H9 (cell line): ENCODE data around the gene SLF1. TPM values are rescaled to one million over a fixed set of nuclear protein-coding genes. Genes with fewer than 3 reads are reported as not detected.
A peak's percentile ranks its signal among the peaks of the same experiment; 100 is the strongest.

Source experiments
- DNase-seq: peaks from one replicate; pipeline ENCODE4 v3.0.0-alpha.2; 2017
- H2AFZ ChIP-seq: one replicate; pipeline ENCODE4 v1.6.1; 2013; ENCODE audit warnings: mild to moderate bottlenecking, low read length, control low read depth, moderate library complexity
- H2AK5ac ChIP-seq: 2 replicates; pipeline ENCODE4 v1.6.1; 2013; ENCODE audit warnings: low read length, control low read depth, mixed read lengths; ENCODE audit not compliant: insufficient read length
- H2BK120ac ChIP-seq: one replicate; pipeline ENCODE4 v1.6.1; 2013; ENCODE audit warnings: low read depth, mild to moderate bottlenecking, low read length, control low read depth, inconsistent platforms; ENCODE audit not compliant: poor library complexity, severe bottlenecking
- H2BK12ac ChIP-seq: 2 replicates; pipeline ENCODE4 v1.6.1; 2013; ENCODE audit warnings: low read length, control low read depth, mixed read lengths, low read depth; ENCODE audit not compliant: insufficient read length
- H2BK15ac ChIP-seq: 2 replicates; pipeline ENCODE4 v1.6.1; 2013; ENCODE audit warnings: low read depth, low read length, control low read depth
- H2BK20ac ChIP-seq: one replicate; pipeline ENCODE4 v1.6.1; 2013; ENCODE audit warnings: low read depth, mild to moderate bottlenecking, low read length, control low read depth, inconsistent platforms; ENCODE audit not compliant: poor library complexity, severe bottlenecking
- H2BK5ac ChIP-seq: 2 replicates; pipeline ENCODE4 v1.6.1; 2013; ENCODE audit warnings: low read length, control low read depth, mixed read lengths; ENCODE audit not compliant: insufficient read length
- H3K14ac ChIP-seq: 2 replicates; pipeline ENCODE4 v1.6.1; 2013; ENCODE audit warnings: low read length, control low read depth; ENCODE audit not compliant: insufficient read depth
- H3K18ac ChIP-seq: 2 replicates; pipeline ENCODE4 v1.6.1; 2013; ENCODE audit warnings: low read depth, mild to moderate bottlenecking, mixed read lengths, low read length, control low read depth; ENCODE audit not compliant: insufficient read length
- H3K23ac ChIP-seq: 2 replicates; pipeline ENCODE4 v1.6.1; 2013; ENCODE audit warnings: low read length, control low read depth, mixed read lengths, low read depth; ENCODE audit not compliant: insufficient read length
- H3K23me2 ChIP-seq: 2 replicates; pipeline ENCODE4 v1.6.1; 2013; ENCODE audit warnings: low read depth, mild to moderate bottlenecking, mixed read lengths, low read length, control low read depth; ENCODE audit not compliant: insufficient read length, poor library complexity, severe bottlenecking
- H3K27ac ChIP-seq: 2 replicates; pipeline ENCODE4 v1.5.1; 2013; ENCODE audit warnings: low read length, control low read depth, mixed read lengths, low read depth; ENCODE audit not compliant: insufficient read length
- H3K27me3 ChIP-seq: 2 replicates; pipeline ENCODE4 v1.6.1; 2013; ENCODE audit warnings: low read length, control low read depth, inconsistent platforms; ENCODE audit not compliant: insufficient read depth
- H3K4ac ChIP-seq: 2 replicates; pipeline ENCODE4 v1.6.1; 2013; ENCODE audit warnings: low read depth, mild to moderate bottlenecking, control low read depth, inconsistent platforms, low read length, moderate library complexity
- H3K4me1 ChIP-seq: 2 replicates; pipeline ENCODE4 v1.6.1; 2013; ENCODE audit warnings: low read length, control low read depth, inconsistent platforms; ENCODE audit not compliant: insufficient read depth
- H3K4me2 ChIP-seq: 2 replicates; pipeline ENCODE4 v1.6.1; 2013; ENCODE audit warnings: low read length, control low read depth, mixed read lengths; ENCODE audit not compliant: insufficient read length, insufficient read depth
- H3K56ac ChIP-seq: 2 replicates; pipeline ENCODE4 v1.6.1; 2013; ENCODE audit warnings: low read depth, mild to moderate bottlenecking, mixed read lengths, low read length, control low read depth; ENCODE audit not compliant: insufficient read length
- H3K79me1 ChIP-seq: 2 replicates; pipeline ENCODE4 v1.6.1; 2013; ENCODE audit warnings: low read depth, mild to moderate bottlenecking, moderate library complexity, low read length, control low read depth, inconsistent platforms; ENCODE audit not compliant: insufficient read depth, poor library complexity, severe bottlenecking
- H3K79me2 ChIP-seq: 2 replicates; pipeline ENCODE4 v1.6.1; 2013; ENCODE audit warnings: low read length, control low read depth, inconsistent platforms; ENCODE audit not compliant: insufficient read depth
- H3K9ac ChIP-seq: 2 replicates; pipeline ENCODE4 v1.6.1; 2013; ENCODE audit warnings: low read length, control low read depth, mixed read lengths; ENCODE audit not compliant: insufficient read length; ENCODE audit errors: extremely low read depth
- H3K9me3 ChIP-seq: one replicate; pipeline ENCODE4 v1.6.1; 2013; ENCODE audit warnings: low read depth, low read length, inconsistent platforms; ENCODE audit not compliant: control insufficient read depth
- H3T11ph ChIP-seq: one replicate; pipeline ENCODE4 v1.6.1; 2013; ENCODE audit warnings: mild to moderate bottlenecking, low read length, control low read depth, inconsistent platforms
- H4K20me1 ChIP-seq: one replicate; pipeline ENCODE4 v1.6.1; 2013; ENCODE audit not compliant: control insufficient read depth, insufficient read length, insufficient read depth
- H4K5ac ChIP-seq: 2 replicates; pipeline ENCODE4 v1.6.1; 2013; ENCODE audit warnings: low read depth, mild to moderate bottlenecking, mixed read lengths, low read length, control low read depth; ENCODE audit not compliant: insufficient read length
- H4K8ac ChIP-seq: replicated peaks from 2 replicates; pipeline ENCODE4 v1.6.1; 2013; ENCODE audit warnings: low read length, control low read depth, mixed read lengths, low read depth; ENCODE audit not compliant: insufficient read length
- H4K91ac ChIP-seq: 2 replicates; pipeline ENCODE4 v1.6.1; 2013; ENCODE audit warnings: low read depth, mild to moderate bottlenecking, moderate library complexity, mixed read lengths, low read length, control low read depth; ENCODE audit not compliant: insufficient read length
- H3K27ac Mint-ChIP-seq, 3 experiments: 2 replicates in 2 of 3; 3 replicates in 1 of 3; pipeline ENCODE4 v1.8.0; 2020 to 2021; ENCODE audit warnings: mixed read lengths in 3 of 3, mild to moderate bottlenecking in 1 of 3, moderate library complexity in 1 of 3
- H3K27me3 Mint-ChIP-seq: 2 replicates; pipeline ENCODE4 v1.8.0; 2021; ENCODE audit warnings: low read depth, mild to moderate bottlenecking, moderate library complexity, mixed read lengths
- H3K36me3 Mint-ChIP-seq, 3 experiments: 2 replicates in 2 of 3; 3 replicates in 1 of 3; pipeline ENCODE4 v1.8.0; 2020 to 2021; ENCODE audit warnings: low read depth in 3 of 3, mixed read lengths in 3 of 3; ENCODE audit not compliant: insufficient read depth in 1 of 3
- H3K4me1 Mint-ChIP-seq, 2 experiments: 2 replicates each; pipeline ENCODE4 v1.8.0; 2020; ENCODE audit warnings: mixed read lengths in 2 of 2
- H3K4me3 Mint-ChIP-seq, 2 experiments: 2 replicates in 1 of 2; 3 replicates in 1 of 2; pipeline ENCODE4 v1.8.0; 2020 to 2021; ENCODE audit warnings: mild to moderate bottlenecking in 2 of 2, mixed read lengths in 2 of 2, moderate library complexity in 1 of 2
- H3K9me3 Mint-ChIP-seq, 2 experiments: 2 replicates in 1 of 2; 3 replicates in 1 of 2; pipeline ENCODE4 v1.8.0; 2020; ENCODE audit warnings: mild to moderate bottlenecking in 2 of 2, mixed read lengths in 2 of 2, moderate library complexity in 1 of 2
- CTCF ChIP-seq: fragments of 200-600 bp; sonication (generic); conservative IDR thresholded peaks from 3 replicates; pipeline ENCODE4 v1.8.0; 2021; ENCODE audit warnings: antibody characterized with exemption, mild to moderate bottlenecking
- WGBS: extraction: QIAGEN DNeasy Blood & Tissue Kit; methylation state at CpG from one replicate; pipeline ENCODE4 v1.1.7; 2013; ENCODE audit warnings: missing lambda C conversion rate, low lambda C conversion rate, mixed read lengths; ENCODE audit not compliant: insufficient read length; ENCODE audit errors: extremely low coverage; 5-methylcytosine and 5-hydroxymethylcytosine counted together
- total RNA-seq: library from RNA; stranded (reverse); gene quantifications from 2 replicates; pipeline ENCODE4 v1.2.1, GENCODE V29; 2021

The SLF1 gene
- total RNA-seq, 1 experiment from 2014 or later: 12.5 TPM

DNA sequence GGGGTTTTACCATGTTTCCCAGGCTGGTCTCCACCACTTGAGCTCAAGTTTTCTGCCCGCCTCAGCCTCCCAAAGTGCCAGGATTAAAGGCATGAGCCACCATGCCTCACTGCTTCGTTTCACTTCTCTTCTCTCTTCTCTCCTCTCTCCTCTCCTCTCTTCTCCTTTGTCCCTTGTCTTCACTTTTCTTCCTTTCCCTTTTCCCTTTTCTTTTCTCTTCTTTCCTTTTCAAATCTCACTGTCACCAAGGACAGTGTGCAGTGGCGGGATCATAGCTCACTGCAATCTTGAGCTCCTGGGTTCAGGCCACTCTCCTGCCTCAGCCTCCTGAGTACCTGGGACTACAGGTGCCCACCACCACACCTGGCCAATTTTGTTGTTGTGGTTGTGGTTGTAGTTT lies 49.5 kb downstream of the SLF1 start:
- peak overlapping the region in 2 of 3 experiments; percentile 19 to 41; a peak in 2 of 7 replicates for H3K27ac Mint-ChIP-seq
- no CpG with 5 or more reads among the region's 3 CpGs for WGBS
- no peaks in the 10 kb centered on the region for H3K9me3 Mint-ChIP-seq

More for the DNA sequence above, 49.5 kb downstream of the SLF1 start:
- H4K5ac ChIP-seq: no peak overlapping the region
- no peak overlapping the region for H3K4me3 Mint-ChIP-seq
- no peaks in the 10 kb centered on the region for H3K4me1 Mint-ChIP-seq
- no peaks in the 10 kb centered on the region for H3K27me3 Mint-ChIP-seq
- H3K9ac ChIP-seq: no peak overlapping the region
- H2BK12ac ChIP-seq: no peak overlapping the region
- H3K79me1 ChIP-seq: no peaks in the 10 kb centered on the region
- H3T11ph ChIP-seq: no peak overlapping the region
- no peak for DNase-seq
- no peak overlapping the region for H4K8ac ChIP-seq
- H2AK5ac ChIP-seq: no peak overlapping the region
- H3K14ac ChIP-seq: no peak overlapping the region
- H3K56ac ChIP-seq: no peak overlapping the region
- H3K23ac ChIP-seq: no peak overlapping the region
- no peaks in the 10 kb centered on the region for H3K27me3 ChIP-seq
- H3K4ac ChIP-seq: no peak overlapping the region
- no peaks in the 10 kb centered on the region for H3K23me2 ChIP-seq
- peaks cover 4 to 13% (median 10%) of the 10 kb centered on the region in 3 experiments; a peak in 6 of 7 replicates for H3K36me3 Mint-ChIP-seq
- H2BK15ac ChIP-seq: no peak overlapping the region
- no peaks in the 10 kb centered on the region for H4K20me1 ChIP-seq
- no peak overlapping the region for H2AFZ ChIP-seq
- no peak overlapping the region for H2BK20ac ChIP-seq
- H3K79me2 ChIP-seq: no peaks in the 10 kb centered on the region
- H3K4me2 ChIP-seq: no peak overlapping the region
- no peak for TF ChIP-seq CTCF
- H3K27ac ChIP-seq: no peak overlapping the region
- H2BK5ac ChIP-seq: no peak overlapping the region
- H4K91ac ChIP-seq: no peak overlapping the region
- no peak overlapping the region for H3K18ac ChIP-seq
- H2BK120ac ChIP-seq: no peak overlapping the region
- H3K9me3 ChIP-seq: no peaks in the 10 kb centered on the region
- H3K4me1 ChIP-seq: no peaks in the 10 kb centered on the region
